NCI-H1105 (cell line): ENCODE results near the gene ZNF654.
"Not testable (repeated sequence)": the region's sequence is repeated elsewhere in the genome, so short reads cannot be mapped to it uniquely, and the experiment has no call there.

Experiments used
- DNase-seq: peaks from one replicate; lab custom pipeline; 2025; lab: John Stamatoyannopoulos, UW

ZNF654 gene

DNA sequence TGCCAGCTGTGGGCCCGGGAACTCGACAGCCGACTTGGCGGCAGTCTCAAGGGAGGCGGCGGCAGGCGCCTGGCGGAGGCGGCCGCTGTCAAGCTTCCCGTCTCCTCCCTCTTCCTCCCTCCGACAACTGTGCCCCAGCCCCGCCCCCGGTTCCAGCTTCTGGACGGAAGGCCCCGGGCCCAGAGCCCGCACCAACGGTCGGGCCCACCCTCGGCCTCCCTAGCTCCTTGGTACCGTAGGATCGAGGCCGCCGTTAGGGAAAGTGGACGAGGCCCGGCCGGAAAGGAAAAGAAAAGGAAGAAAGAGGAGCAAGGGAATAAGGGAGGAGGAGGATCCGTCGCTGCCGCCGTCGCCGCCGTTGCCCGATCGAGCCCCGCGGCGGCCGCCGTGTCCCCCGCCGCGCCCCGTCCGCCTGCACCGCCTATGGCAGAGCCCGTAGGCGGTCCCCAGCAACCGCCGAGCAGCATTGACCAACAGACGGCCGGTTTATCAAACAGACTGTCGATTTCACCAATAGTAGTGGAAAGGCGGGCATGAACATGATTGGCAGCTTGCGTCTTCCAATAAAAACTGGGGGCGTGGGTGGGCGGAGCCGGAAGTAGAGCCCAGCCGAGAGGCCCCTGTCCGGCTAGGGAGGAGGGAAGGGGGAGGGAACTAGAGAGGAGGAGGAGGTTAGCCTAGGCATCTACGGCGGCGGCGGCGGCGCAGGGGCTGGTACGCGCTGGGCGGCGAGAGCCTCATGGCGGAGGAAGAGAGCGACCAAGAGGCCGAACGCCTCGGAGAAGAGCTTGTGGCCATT is at the start of gene ZNF654, which contains the start of gene CGGBP1:
Gene ZNF654 (plus strand): TSS at position 675 of the 799 bp plus-strand sequence. CDS start 65 bp downstream, at position 740.
Gene CGGBP1 (minus strand): TSS at position 425 of the 799 bp plus-strand sequence. CDS start 3,029 bp downstream, outside the sequence.
- peak; percentile 94 for DNase-seq

GRCh38 chr3:88010810-88011209 is 48.2 kb upstream of the ZNF654 start:
- no peak for DNase-seq

- DNase-seq = no peak
Measured at GRCh38 chr3:88013592-88013991, 45.5 kb upstream of the ZNF654 start.

- not testable (repeated sequence) for DNase-seq
Measured at GRCh38 chr3:88015656-88016055, 43.4 kb upstream of the ZNF654 start.

DNA sequence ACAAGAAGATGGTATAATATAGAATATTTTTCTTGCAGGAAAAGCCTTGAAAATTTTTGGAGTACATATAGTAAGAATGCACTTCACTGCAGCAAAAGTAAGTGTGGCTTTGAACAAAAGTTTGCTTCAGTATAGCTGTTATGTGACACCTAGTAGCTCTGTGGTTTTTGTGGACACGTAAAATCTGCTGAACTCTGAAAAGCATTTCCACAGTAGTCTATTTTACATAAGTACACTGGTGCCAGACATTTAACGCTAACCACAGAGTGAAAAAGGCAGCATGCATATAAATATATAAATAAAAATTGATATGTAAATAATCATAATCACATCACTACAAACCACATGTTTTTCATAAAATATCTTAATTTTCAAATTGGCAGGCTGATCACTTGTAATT is 40.0 kb upstream of the ZNF654 start:
- DNase-seq = no peak

- DNase-seq = no peak
Measured at GRCh38 chr3:88025001-88025552, 34.0 kb upstream of the ZNF654 start.

DNA sequence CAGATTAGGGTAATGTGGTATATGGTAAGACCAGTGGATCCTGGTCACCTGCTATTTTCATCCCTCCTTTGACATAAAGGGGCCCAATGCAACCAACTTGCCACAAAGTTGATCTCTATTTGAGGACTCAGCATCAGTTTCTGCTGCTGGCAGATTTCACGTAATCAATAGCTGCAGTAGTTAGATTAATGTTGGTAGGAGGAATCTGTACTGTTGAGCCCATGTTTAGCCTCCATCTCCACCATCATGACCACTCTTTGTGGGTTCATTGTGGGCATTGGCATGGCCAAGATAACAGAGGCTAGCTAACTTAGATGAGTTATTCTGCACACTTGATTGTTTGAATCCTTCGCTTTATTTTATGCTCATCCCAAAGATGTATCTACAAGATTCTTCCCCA is 30.2 kb upstream of the ZNF654 start:
- no peak for DNase-seq

DNA sequence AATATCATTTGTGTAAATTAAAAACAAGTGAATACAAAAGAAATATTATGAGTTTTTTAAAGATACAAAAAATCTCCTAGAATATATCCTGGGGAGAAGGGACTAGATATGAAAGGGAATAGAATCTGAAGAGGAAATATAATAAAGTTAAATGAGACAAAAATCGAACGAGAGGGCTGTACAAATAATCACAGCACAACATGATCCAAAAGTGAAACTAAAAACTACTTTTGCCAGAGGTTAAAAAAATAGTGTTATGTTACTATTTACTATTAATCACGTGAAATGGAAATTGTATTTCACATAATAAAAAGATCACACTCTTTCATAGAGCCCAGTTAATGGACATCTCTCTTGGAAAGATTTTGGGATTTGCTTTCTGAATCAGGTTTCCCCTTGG is 28.8 kb upstream of the ZNF654 start:
- no peak for DNase-seq

- DNase-seq = peak; percentile 12
Measured at GRCh38 chr3:88031642-88032077, 27.4 kb upstream of the ZNF654 start.

- DNase-seq = no peak
Measured at GRCh38 chr3:88032245-88032644, 26.8 kb upstream of the ZNF654 start.

DNA sequence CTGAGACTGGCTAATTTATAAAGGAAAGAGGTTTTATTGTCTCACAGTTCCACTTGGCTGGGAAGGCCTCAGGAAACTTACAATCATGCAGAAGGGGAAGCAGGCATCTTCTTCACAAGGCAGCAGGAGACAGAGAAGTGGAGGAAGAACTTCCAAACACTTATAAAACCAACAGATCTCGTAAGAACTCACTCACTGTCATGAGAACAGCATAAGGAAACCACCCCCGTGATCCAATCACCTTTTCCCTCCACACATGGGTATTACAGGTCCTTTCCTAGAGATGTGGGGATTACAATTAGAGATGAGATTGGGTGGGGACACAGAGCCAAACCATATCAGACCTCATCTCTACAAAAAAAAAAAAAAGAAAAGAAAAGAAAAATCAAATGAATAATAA is 26.0 kb upstream of the ZNF654 start:
- no peak for DNase-seq

DNA sequence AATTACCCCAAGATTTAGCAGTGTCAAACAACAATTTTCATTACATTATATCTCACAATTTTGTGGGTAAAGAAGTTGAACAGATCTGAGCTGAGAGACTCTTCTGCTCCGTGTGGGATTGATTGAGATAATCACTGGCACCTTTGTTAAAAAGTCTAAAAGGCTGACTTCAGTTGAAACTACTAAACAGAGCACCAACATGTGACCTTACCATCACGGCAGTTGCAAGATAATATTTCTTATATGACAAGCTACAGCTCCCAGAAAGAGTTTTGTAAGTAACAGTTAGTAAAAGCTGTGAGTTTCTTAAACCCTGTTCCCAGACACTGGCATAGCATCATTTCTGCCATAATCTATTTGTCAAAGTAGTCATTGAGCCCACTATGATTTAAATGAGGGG is 25.2 kb upstream of the ZNF654 start:
- no peak for DNase-seq

GRCh38 chr3:88034491-88035275 is 24.4 kb upstream of the ZNF654 start:
- no peak for DNase-seq

DNA sequence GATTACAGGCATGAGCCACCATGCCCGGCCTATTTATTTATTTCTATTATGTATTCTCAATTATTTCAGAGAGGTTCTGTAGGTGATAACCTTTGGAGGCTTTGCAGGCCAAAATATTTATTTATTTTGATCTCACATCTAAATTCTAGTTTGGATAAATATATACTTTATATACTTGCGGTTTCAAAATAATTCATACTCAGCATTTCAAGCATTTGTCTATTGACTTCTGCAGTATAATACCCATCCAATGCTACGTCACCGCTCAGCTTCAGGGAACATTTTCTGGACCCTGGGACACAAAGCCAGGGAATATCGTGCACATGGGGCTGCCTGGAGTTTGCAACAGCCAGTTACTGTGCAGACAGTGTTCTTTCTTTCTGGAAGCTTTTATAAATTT is 22.8 kb upstream of the ZNF654 start:
- no peak for DNase-seq

DNA sequence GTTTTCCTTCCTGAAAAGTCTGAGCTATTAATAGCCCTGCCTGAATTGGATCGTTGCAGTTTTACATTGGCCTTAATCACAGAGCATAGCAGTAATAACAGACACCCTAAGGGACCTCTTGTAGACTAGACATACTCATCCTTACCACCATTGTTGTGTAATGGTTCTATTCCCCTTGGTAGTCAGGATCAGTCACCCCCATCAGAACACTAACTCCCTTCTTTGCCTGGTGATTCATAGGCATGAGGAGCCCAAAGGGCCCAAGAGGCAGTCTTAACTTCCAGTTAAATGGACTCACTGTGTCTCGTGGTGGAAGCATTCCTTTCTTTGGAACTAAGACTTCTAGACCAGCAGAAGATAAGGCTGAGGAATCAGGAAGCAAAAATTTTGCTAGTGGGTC is 20.5 kb upstream of the ZNF654 start:
- no peak for DNase-seq

- DNase-seq = no peak
Measured at GRCh38 chr3:88040529-88040928, 18.5 kb upstream of the ZNF654 start.

DNA sequence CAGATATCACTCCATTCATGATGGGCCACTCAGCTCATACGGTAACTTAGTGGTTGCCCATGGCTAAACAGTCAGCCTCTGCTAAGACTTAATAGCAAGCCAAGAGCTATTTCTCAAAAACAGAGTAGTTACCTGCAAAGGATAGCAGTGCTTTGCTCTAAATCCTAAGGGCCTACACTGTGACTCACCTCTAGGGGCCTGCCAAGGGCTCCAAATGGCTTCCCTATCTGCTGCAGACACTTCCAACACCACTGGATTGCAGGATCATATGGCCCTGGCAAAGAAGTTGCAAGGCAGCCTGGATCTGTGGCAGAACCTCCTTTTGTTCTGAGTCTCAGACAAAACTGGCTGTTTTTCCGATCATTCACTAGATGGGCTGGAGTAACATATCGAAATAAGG is 18.1 kb upstream of the ZNF654 start:
- DNase-seq = no peak

DNA sequence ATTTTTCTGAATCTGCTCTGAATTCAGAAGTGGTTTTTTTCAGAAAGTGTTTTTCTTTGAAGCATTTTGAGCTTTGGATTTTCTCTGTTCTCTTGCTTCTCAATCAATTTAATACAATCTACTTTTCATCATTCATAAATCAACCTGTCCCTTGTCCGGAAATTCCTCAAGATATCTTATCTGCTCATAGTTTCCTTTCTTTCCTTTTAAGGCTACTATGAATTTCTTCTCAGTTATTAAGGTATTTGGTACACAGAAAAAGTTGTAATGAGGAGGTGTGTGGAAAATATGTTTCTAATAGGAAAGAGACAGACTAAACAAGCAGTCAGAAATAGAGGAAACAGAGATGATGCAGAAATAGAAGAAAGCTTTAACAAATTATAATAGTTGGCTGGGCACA is 14.6 kb upstream of the ZNF654 start:
- no peak for DNase-seq

GRCh38 chr3:88046766-88047165 is 12.3 kb upstream of the ZNF654 start:
- no peak for DNase-seq

DNA sequence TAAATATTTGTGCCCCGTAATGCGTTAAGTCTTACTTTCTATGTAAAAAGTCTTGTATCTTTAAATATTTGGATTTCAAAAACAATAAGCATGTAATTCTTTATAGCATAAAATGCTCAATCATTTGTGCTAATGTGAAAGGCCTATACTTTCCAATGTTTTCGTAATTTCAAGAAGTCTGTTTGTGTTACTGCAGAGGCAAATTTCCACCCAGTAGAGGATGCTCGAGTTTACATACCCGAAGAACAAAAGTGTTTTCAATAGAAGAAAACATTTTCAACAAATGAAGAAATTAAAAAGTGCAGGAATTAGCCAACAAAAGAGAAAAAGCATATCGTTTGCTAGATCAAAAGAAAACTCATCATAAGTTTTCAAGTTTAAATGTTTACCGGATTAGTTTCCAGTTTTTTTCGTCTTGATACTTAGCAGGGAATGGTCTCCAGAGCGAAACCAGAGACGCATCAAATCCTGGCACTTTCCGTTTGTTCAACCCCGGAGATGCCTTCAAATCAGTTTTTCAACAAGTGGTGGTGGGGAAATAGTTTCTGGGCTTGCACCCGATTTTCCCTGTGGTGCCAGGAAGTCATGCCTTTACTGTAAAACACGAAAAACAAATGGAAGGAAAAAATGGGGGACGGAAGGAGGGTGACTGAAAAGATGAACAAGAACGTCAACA is 1.3 kb upstream of the ZNF654 start:
- DNase-seq = no peak

- DNase-seq = no peak
Measured at GRCh38 chr3:88058306-88058580, 812 bp upstream of the ZNF654 start.

DNA sequence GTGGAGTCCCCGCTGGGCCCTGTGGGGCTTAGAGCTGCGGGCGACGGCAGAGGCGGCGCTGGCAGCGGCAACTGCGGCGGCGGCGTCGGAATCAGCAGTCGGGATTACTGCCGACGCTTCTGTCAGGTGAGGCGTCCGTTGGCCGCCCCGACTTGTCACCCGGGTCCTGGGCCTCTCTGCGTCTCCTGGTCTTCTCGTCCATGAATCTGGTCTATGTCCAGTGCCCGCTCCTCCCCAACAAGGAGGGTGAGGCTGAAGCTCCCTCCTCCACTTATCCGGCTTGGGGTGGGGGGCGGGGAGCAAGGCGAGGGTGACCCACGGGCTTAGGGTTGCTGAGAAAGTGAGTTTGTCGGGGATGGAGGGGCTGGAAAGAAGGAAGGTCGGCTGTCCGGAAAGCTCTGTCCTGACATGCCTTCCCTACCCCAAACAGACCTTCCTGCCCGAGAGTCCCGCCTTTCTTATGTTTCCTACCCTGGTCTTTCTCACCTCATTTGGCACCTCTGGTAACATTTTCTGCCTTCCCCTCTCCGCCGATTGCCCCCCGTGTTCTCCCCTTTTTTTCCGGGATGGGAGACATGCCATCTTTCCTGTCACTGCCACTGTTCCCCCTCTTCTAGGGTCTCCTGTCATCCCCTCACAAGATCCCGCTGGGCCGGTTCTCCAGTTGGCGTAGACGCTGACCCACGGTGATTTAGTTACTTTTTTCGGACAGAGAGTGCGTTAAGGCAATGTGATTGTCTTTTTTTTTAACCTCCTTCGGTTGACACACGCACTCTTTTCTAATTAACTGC is 520 bp downstream of the ZNF654 start:
- DNase-seq = no peak
